H1 (cell line): ENCODE results near the gene AOPEP.

Experiments
- CEBPB ChIP-seq: IDR thresholded peaks from 2 replicates; pipeline ENCODE4 v1.6.1; 2012; ENCODE audit warnings: low read depth, low read length
- EZH2 ChIP-seq: fragments of 200-600 bp; sonication (generic); IDR thresholded peaks from 2 replicates; pipeline ENCODE4 v1.7.1; 2012; ENCODE audit warnings: low read depth, mild to moderate bottlenecking, moderate library complexity, low read length, inconsistent platforms; ENCODE audit not compliant: severe bottlenecking
- GABPA ChIP-seq: IDR thresholded peaks from 2 replicates; pipeline ENCODE4 v1.6.1; 2011; ENCODE audit warnings: mild to moderate bottlenecking, low read length, moderate library complexity, borderline replicate concordance; ENCODE audit not compliant: insufficient read depth
- HDAC2 ChIP-seq, 2 experiments: fragments of 300-600 bp in 1 of 2; sonication (generic) in 1 of 2; IDR thresholded peaks; 2 replicates each; pipeline ENCODE4 v1.6.1; 2011 to 2012; ENCODE audit warnings: low read depth in 2 of 2, low read length in 2 of 2, mild to moderate bottlenecking in 2 of 2, moderate library complexity in 2 of 2, borderline replicate concordance in 1 of 2, inconsistent platforms in 1 of 2
- KDM1A ChIP-seq: fragments of 200-600, 300-600 bp; sonication (generic); IDR thresholded peaks from 2 replicates; pipeline ENCODE4 v1.7.1; 2016; ENCODE audit warnings: mild to moderate bottlenecking, low read length, borderline replicate concordance
- MAFK ChIP-seq: IDR thresholded peaks from 2 replicates; pipeline ENCODE4 v1.6.1; 2012; ENCODE audit warnings: low read depth, mild to moderate bottlenecking, improper control_type of control experiment, low read length
- NRF1 ChIP-seq: IDR thresholded peaks from 2 replicates; pipeline ENCODE4 v1.6.1; 2011; ENCODE audit warnings: mild to moderate bottlenecking, low read depth, low read length, improper control_type of control experiment
- POLR2A ChIP-seq, 2 experiments: IDR thresholded peaks; 1 replicate in 1 of 2; 2 replicates in 1 of 2; pipeline ENCODE4 v1.6.1; 2011; ENCODE audit warnings: low read depth in 2 of 2, low read length in 2 of 2, mild to moderate bottlenecking in 2 of 2; ENCODE audit errors: control extremely low read depth in 1 of 2
- POLR2AphosphoS5 ChIP-seq: IDR thresholded peaks from 2 replicates; pipeline ENCODE4 v1.6.1; 2011; ENCODE audit warnings: low read depth, low read length
- RFX5 ChIP-seq: IDR thresholded peaks from 2 replicates; pipeline ENCODE4 v1.6.1; 2011; ENCODE audit warnings: low read depth, low read length, improper control_type of control experiment, borderline replicate concordance
- SUZ12 ChIP-seq: fragments of 200-600 bp; sonication (generic); IDR thresholded peaks from 2 replicates; pipeline ENCODE4 v1.6.1; 2012; ENCODE audit warnings: mild to moderate bottlenecking, inconsistent platforms, low read length, moderate library complexity, mixed read lengths
- TF ChIP-seq, protein P1 (sequence below), 3 experiments: IDR thresholded peaks; 1 replicate in 2 of 3; 2 replicates in 1 of 3; pipeline versions ENCODE4 v1.5.1 to v1.6.1; 2011; ENCODE audit warnings: low read length in 3 of 3, mild to moderate bottlenecking in 3 of 3, inconsistent platforms in 2 of 3, low read depth in 1 of 3, moderate library complexity in 1 of 3; ENCODE audit not compliant: insufficient read depth in 1 of 3; ENCODE audit errors: control extremely low read depth in 1 of 3
- TF ChIP-seq, protein P2 (sequence below): IDR thresholded peaks from 2 replicates; pipeline ENCODE4 v1.6.1; 2012; ENCODE audit warnings: inconsistent platforms

DNA sequence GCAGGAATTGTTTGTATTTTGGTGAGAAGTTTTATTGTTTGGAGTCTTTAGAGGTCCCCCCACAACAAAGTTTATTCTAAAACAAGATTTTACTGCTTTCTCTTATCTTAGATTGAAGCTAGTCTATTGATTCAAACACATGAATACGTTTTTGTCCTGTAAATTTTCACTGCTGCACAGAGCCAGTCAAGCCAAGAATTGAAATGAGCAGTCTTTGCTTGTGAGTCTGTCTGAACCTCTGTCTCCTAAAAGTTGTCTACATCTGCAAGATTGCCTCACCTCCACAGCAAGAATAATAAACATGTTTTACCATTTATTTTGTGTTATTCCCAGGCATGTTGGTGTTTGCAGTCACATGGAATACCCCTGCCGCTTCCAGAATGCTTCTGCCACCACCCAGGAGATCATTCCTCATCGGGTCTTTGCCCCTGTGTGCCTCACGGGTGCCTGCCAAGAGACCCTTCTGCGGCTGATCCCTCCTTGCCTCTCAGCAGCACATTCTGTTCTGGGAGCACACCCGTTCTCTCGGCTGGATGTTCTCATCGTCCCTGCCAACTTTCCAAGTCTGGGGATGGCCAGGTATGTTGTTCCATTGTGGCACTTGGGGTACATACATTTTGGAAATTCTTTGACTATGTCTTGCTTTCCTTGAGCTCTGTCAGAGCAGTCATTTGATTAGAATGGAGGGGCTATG lies 74.1 kb downstream of the AOPEP start:
- TF ChIP-seq, protein P1, sequence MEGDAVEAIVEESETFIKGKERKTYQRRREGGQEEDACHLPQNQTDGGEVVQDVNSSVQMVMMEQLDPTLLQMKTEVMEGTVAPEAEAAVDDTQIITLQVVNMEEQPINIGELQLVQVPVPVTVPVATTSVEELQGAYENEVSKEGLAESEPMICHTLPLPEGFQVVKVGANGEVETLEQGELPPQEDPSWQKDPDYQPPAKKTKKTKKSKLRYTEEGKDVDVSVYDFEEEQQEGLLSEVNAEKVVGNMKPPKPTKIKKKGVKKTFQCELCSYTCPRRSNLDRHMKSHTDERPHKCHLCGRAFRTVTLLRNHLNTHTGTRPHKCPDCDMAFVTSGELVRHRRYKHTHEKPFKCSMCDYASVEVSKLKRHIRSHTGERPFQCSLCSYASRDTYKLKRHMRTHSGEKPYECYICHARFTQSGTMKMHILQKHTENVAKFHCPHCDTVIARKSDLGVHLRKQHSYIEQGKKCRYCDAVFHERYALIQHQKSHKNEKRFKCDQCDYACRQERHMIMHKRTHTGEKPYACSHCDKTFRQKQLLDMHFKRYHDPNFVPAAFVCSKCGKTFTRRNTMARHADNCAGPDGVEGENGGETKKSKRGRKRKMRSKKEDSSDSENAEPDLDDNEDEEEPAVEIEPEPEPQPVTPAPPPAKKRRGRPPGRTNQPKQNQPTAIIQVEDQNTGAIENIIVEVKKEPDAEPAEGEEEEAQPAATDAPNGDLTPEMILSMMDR (IDR thresholded peaks at IDR 0.05; ENCODE audit: control extremely low read depth in 1 of 3, insufficient read depth in 1 of 3, low read depth in 1 of 3, low read length in 3 of 3) = no peak
- no peak for TF ChIP-seq POLR2AphosphoS5
- no peak for TF ChIP-seq GABPA
- TF ChIP-seq CEBPB = no peak
- TF ChIP-seq POLR2A (IDR thresholded peaks at IDR 0.05; ENCODE audit: control extremely low read depth in 1 of 2, low read depth in 2 of 2, low read length in 2 of 2) = no peak
- TF ChIP-seq NRF1 = no peak
- TF ChIP-seq KDM1A = no peak
- no peak for TF ChIP-seq EZH2
- no peak for TF ChIP-seq SUZ12
- no peak for TF ChIP-seq RFX5
- no peak for TF ChIP-seq HDAC2 (IDR thresholded peaks at IDR 0.05; ENCODE audit: borderline replicate concordance in 1 of 2, low read depth in 2 of 2, low read length in 2 of 2)
- TF ChIP-seq, protein P2, sequence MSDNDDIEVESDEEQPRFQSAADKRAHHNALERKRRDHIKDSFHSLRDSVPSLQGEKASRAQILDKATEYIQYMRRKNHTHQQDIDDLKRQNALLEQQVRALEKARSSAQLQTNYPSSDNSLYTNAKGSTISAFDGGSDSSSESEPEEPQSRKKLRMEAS = no peak
- TF ChIP-seq MAFK = no peak
